ENCODE data around the gene NFYC.

Gene NFYC

DNA sequence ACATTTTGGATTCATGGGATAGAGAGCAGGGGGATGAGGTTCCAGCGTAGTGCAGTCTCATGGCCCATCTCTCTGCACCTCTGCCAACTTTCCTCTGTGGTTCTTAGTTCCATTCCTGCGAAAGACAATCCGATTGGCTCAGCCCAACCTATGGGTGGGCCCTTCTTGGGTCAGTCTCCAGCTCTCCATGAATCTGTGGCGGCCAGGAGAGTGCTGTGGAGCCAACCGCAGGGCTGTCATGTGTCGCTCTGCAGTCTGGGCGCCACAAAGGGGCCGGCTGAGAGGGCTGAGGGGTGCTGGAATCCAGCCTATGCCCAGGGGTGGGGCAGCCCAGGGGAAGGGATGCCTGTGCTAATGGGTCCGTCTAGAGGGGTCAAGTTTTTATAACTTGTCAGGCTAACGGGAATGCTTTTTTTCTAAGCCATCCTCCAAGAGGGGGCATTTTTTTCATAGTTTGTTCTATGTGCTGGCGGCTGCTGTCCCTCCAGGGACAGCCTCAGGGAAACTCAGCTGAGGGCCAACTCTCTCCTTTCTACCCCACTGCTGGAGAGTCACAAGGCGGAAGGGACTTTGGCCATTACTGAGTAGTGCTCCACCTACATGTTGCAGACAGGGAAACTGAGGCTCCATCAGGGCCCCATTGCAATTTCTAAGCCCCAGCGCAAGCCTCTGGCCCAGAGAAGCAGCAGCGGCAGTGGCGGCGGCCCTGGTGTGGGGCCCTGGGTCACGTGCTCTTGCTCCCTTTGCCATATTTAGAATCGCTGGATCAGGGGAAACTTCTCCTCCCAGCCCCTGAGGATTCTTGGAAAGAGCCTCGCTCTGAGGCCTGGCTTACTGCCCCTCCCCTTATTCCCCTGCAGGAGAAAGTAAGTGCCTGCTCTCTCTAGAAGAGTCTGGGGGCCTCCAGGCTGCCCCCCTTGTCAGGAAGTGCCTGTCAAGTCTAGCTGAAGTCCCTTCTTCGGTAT is 115.5 kb downstream of the NFYC start:
- Histone ChIP-seq H2AFZ (ENCODE audit: low read depth) (no peak overlapping the region), H3K27me3 (ENCODE audit: insufficient read depth, low read depth) (no peaks in the 10 kb centered on the region), H3K36me3 (ENCODE audit: insufficient read depth) (no peaks in the 10 kb centered on the region), H3K9ac (no peak overlapping the region), H3K4me2 (no peak overlapping the region), H4K20me1 (ENCODE audit: insufficient read depth) (no peaks in the 10 kb centered on the region), H3K79me2 (ENCODE audit: insufficient read depth, low read depth) (no peaks in the 10 kb centered on the region), H3K27ac (no peak overlapping the region), H3K4me3 (IDR thresholded peaks at IDR 0.05; ENCODE audit: insufficient read depth, low read depth, low read length) (no peak overlapping the region), H3K4me1 (ENCODE audit: low read depth, poor library complexity, severe bottlenecking) (peaks cover 17% of the 10 kb centered on the region)
- TF ChIP-seq, protein P1, sequence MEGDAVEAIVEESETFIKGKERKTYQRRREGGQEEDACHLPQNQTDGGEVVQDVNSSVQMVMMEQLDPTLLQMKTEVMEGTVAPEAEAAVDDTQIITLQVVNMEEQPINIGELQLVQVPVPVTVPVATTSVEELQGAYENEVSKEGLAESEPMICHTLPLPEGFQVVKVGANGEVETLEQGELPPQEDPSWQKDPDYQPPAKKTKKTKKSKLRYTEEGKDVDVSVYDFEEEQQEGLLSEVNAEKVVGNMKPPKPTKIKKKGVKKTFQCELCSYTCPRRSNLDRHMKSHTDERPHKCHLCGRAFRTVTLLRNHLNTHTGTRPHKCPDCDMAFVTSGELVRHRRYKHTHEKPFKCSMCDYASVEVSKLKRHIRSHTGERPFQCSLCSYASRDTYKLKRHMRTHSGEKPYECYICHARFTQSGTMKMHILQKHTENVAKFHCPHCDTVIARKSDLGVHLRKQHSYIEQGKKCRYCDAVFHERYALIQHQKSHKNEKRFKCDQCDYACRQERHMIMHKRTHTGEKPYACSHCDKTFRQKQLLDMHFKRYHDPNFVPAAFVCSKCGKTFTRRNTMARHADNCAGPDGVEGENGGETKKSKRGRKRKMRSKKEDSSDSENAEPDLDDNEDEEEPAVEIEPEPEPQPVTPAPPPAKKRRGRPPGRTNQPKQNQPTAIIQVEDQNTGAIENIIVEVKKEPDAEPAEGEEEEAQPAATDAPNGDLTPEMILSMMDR (conservative IDR thresholded peaks at IDR 0.05; ENCODE audit: low read depth, low read length), result no peak

DNA sequence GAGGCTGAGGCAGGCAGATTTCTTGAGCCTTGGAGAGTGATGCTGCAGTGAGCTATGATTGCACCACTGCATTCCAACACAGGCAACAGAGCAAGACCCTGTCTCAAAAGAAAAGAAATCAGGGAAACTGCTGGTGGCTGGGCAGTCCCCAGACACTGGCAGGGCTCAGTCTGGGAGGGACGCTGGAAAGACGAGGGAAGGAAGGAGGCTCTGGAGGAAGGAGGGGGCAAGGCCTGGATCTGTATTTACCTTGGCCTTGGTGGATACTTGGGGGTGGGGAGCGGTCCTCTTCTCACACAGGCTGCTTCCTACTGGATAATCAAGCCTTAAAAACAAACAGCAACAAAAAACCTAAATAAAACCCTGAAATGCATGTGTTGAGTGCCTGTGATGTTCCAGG is 116.5 kb downstream of the NFYC start:
- Histone ChIP-seq H4K20me1 (ENCODE audit: insufficient read depth) (no peaks in the 10 kb centered on the region), H3K4me1 (ENCODE audit: low read depth, poor library complexity, severe bottlenecking) (peaks cover 11% of the 10 kb centered on the region), H3K4me3 (IDR thresholded peaks at IDR 0.05; ENCODE audit: insufficient read depth, low read depth, low read length) (no peak overlapping the region), H3K36me3 (ENCODE audit: insufficient read depth) (no peaks in the 10 kb centered on the region), H3K4me2 (no peak overlapping the region), H2AFZ (ENCODE audit: low read depth) (no peak overlapping the region), H3K27me3 (ENCODE audit: insufficient read depth, low read depth) (no peaks in the 10 kb centered on the region), H3K27ac (no peak overlapping the region), H3K9ac (no peak overlapping the region), H3K79me2 (ENCODE audit: insufficient read depth, low read depth) (no peaks in the 10 kb centered on the region)
- TF ChIP-seq, protein P1 (conservative IDR thresholded peaks at IDR 0.05; ENCODE audit: low read depth, low read length), result no peak

DNA sequence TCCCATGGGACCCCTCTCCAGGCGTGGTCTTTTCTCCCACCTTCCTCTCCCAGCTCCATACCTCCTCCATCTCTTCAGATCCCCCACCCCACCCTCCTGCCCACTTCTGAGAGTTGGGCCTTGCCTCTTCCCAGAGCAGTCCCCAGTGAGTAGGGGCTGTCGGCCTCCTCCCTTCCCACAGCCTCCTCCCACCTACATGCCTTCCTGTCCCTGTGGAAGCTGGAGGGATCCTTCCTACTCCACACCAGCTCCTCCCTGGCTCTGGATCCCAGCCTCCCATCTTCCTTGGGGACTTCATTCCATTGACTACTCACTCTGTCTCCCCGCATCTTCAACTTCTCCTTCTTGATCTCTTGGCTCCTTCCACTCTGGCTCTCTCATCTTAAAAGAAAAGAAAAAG is 116.9 kb downstream of the NFYC start:
- H2AFZ ChIP-seq (ENCODE audit: low read depth), result no peak overlapping the region
- H3K4me1 ChIP-seq (ENCODE audit: low read depth, poor library complexity, severe bottlenecking), result peaks cover 8% of the 10 kb centered on the region

GRCh38 chr1:40808909-40809308 is 117.4 kb downstream of the NFYC start:
- no peaks in the 10 kb centered on the region for H3K36me3 ChIP-seq (ENCODE audit: insufficient read depth)
- H2AFZ ChIP-seq (ENCODE audit: low read depth), result no peak overlapping the region
- no peaks in the 10 kb centered on the region for H4K20me1 ChIP-seq (ENCODE audit: insufficient read depth)
- no peak overlapping the region for H3K4me3 ChIP-seq (IDR thresholded peaks at IDR 0.05; ENCODE audit: insufficient read depth, low read depth, low read length)
- no peak overlapping the region for H3K9ac ChIP-seq
- no peaks in the 10 kb centered on the region for H3K79me2 ChIP-seq (ENCODE audit: insufficient read depth, low read depth)
- peaks cover 4% of the 10 kb centered on the region for H3K4me1 ChIP-seq (ENCODE audit: low read depth, poor library complexity, severe bottlenecking)
- no peaks in the 10 kb centered on the region for H3K27me3 ChIP-seq (ENCODE audit: insufficient read depth, low read depth)
- TF ChIP-seq, protein P1 (conservative IDR thresholded peaks at IDR 0.05; ENCODE audit: low read depth, low read length), result no peak
- no peak overlapping the region for H3K4me2 ChIP-seq
- no peak overlapping the region for H3K27ac ChIP-seq

More for the DNA sequence above, 116.9 kb downstream of the NFYC start:
- H3K4me3 ChIP-seq (IDR thresholded peaks at IDR 0.05; ENCODE audit: insufficient read depth, low read depth, low read length), result no peak overlapping the region
- H3K27me3 ChIP-seq (ENCODE audit: insufficient read depth, low read depth), result no peaks in the 10 kb centered on the region
- H3K36me3 ChIP-seq (ENCODE audit: insufficient read depth), result no peaks in the 10 kb centered on the region
- H3K4me2 ChIP-seq, result no peak overlapping the region
- no peaks in the 10 kb centered on the region for H3K79me2 ChIP-seq (ENCODE audit: insufficient read depth, low read depth)
- H3K9ac ChIP-seq, result no peak overlapping the region
- no peak overlapping the region for H3K27ac ChIP-seq
- TF ChIP-seq, protein P1 (conservative IDR thresholded peaks at IDR 0.05; ENCODE audit: low read depth, low read length), result no peak
- H4K20me1 ChIP-seq (ENCODE audit: insufficient read depth), result no peaks in the 10 kb centered on the region

Measured in KMS-11 (cell line).